ENCODE results near the gene PKN2.

DNA sequence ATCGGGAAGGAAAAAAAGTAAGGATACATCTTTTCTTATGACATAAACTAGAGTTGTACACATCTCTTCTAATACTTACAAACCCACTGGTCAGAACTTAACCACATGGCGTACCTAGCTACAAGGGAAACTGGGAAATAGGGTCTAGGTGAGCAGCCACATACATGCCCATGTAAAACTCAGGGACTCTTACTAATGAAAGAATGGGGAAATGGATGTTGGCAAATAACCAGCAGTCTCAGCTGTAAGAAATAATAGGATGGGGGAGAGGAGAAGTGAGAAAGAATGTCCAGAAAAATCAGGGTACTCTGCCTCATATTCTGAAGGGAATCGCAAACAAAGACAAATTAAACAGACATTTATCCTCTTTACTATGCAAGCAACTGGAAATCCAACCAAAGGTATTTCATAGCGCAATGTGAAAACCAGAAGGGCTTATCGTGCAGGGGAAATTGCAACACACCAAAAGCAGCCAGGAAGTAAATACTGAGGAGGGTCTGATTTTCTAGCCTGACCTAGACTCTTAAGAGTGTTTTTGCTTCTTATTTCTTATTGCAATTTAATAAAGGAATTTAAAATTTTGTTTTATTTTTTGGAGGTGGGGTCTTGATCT is 189.8 kb downstream of the PKN2 start:
- no peak for TF ChIP-seq CTCF (IDR thresholded peaks at IDR 0.05)
- no peak for TF ChIP-seq POLR2AphosphoS5 (IDR thresholded peaks at IDR 0.05)
- TF ChIP-seq POLR2A (IDR thresholded peaks at IDR 0.05) = no peak
- no peak for TF ChIP-seq EP300 (IDR thresholded peaks at IDR 0.05)

All from gastroesophageal sphincter (tissue), 3 donors.